WTC11 (cell line): ENCODE results near the gene CMTM2. TPM values are rescaled to one million over a fixed set of nuclear protein-coding genes. Genes with fewer than 3 reads are reported as not detected.

Experiments
- ATAC-seq: fragments of 200-7000 bp; cut with Tn5 transposase; 2 replicates; pipeline ENCODE4 v1.10.0; 2021; ENCODE audit warnings: mild to moderate bottlenecking, moderate library complexity
- CTCF ChIA-PET: fragments of 300-600 bp; sonication (Branson Sonifier 250); formaldehyde crosslinking; loops from one replicate; lab custom pipeline; 2021; ENCODE audit warnings: antibody characterized with exemption; lab: Charles Lee
- POLR2A ChIA-PET: fragments of 350-600 bp; sonication (Branson Sonifier 250); formaldehyde crosslinking; loops from one replicate; lab custom pipeline; 2021; ENCODE audit warnings: antibody characterized with exemption; lab: Charles Lee
- DNase-seq: peaks from one replicate; pipeline ENCODE4 v3.0.0; 2021; ENCODE audit warnings: low spot score
- H3K27ac Mint-ChIP-seq: 2 replicates; pipeline ENCODE4 v1.8.0; 2021; ENCODE audit warnings: mixed read lengths
- H3K27me3 Mint-ChIP-seq: 2 replicates; pipeline ENCODE4 v1.8.0; 2021; ENCODE audit warnings: low read depth, mild to moderate bottlenecking, moderate library complexity, mixed read lengths
- H3K36me3 Mint-ChIP-seq: 2 replicates; pipeline ENCODE4 v1.8.0; 2021; ENCODE audit warnings: mixed read lengths
- H3K4me1 Mint-ChIP-seq: 2 replicates; pipeline ENCODE4 v1.8.0; 2022; ENCODE audit warnings: mixed read lengths
- H3K4me3 Mint-ChIP-seq: 2 replicates; pipeline ENCODE4 v1.8.0; 2021; ENCODE audit warnings: mild to moderate bottlenecking, moderate library complexity, mixed read lengths
- H3K9me3 Mint-ChIP-seq: 2 replicates; pipeline ENCODE4 v1.8.0; 2021; ENCODE audit warnings: mixed read lengths
- CBFB ChIP-seq: sonication (generic); formaldehyde crosslinking; IDR thresholded peaks from 2 replicates; pipeline ENCODE4 v1.8.1; 2022; ENCODE audit warnings: mild to moderate bottlenecking, low read depth, missing genetic modification reagents
- CREB1 ChIP-seq: sonication (generic); formaldehyde crosslinking; IDR thresholded peaks from 2 replicates; pipeline ENCODE4 v1.8.0; 2023; ENCODE audit warnings: mild to moderate bottlenecking, missing genetic modification reagents
- CREM ChIP-seq: sonication (generic); formaldehyde crosslinking; IDR thresholded peaks from 2 replicates; pipeline ENCODE4 v1.8.1; 2022; ENCODE audit warnings: mild to moderate bottlenecking, missing genetic modification reagents, moderate library complexity
- ELF4 ChIP-seq: sonication (generic); formaldehyde crosslinking; IDR thresholded peaks from 2 replicates; pipeline ENCODE4 v1.8.1; 2022; ENCODE audit warnings: low read depth, mild to moderate bottlenecking, moderate library complexity, missing genetic modification reagents
- ESRRA ChIP-seq: sonication (generic); formaldehyde crosslinking; IDR thresholded peaks from 2 replicates; pipeline ENCODE4 v1.8.1; 2022; ENCODE audit warnings: mild to moderate bottlenecking, missing genetic modification reagents, borderline replicate concordance
- GTF2I ChIP-seq: fragments of 250-450 bp; sonication (Bioruptor Pico); conservative IDR thresholded peaks from 2 replicates; pipeline ENCODE4 v1.4.0; 2021; ENCODE audit warnings: mild to moderate bottlenecking
- IRF2 ChIP-seq: sonication (generic); formaldehyde crosslinking; IDR thresholded peaks from 2 replicates; pipeline ENCODE4 v1.8.0; 2022; ENCODE audit warnings: low read depth, missing genetic modification reagents, borderline replicate concordance
- JUN ChIP-seq: sonication (generic); formaldehyde crosslinking; IDR thresholded peaks from 2 replicates; pipeline ENCODE4 v1.8.0; 2023; ENCODE audit warnings: mild to moderate bottlenecking, missing genetic modification reagents
- RELA ChIP-seq: sonication (generic); formaldehyde crosslinking; IDR thresholded peaks from 2 replicates; pipeline ENCODE4 v1.8.1; 2022; ENCODE audit warnings: missing genetic modification reagents, mild to moderate bottlenecking, borderline replicate concordance
- ZBTB21 ChIP-seq: sonication (generic); formaldehyde crosslinking; IDR thresholded peaks from 2 replicates; pipeline ENCODE4 v1.8.1; 2023; ENCODE audit warnings: mild to moderate bottlenecking, missing genetic modification reagents, borderline replicate concordance
- ZNF396 ChIP-seq: fragments of 250-450 bp; sonication (Bioruptor Pico); IDR thresholded peaks from 2 replicates; pipeline ENCODE4 v1.8.0; 2021; ENCODE audit warnings: mild to moderate bottlenecking, moderate library complexity, borderline replicate concordance
- ZNF423 ChIP-seq: fragments of 250-450 bp; sonication (Bioruptor Pico); IDR thresholded peaks from 2 replicates; pipeline ENCODE4 v2.1.2; 2022; ENCODE audit warnings: mild to moderate bottlenecking, moderate library complexity
- ZNF671 ChIP-seq: fragments of 250-450 bp; sonication (Bioruptor Pico); IDR thresholded peaks from 2 replicates; pipeline ENCODE4 v1.8.0; 2021; ENCODE audit warnings: mild to moderate bottlenecking
- total RNA-seq: library from RNA; stranded (reverse); gene quantifications from 3 replicates; pipeline ENCODE4 v1.2.3, GENCODE V29; 2021
- TF ChIP-seq, protein P1 (sequence below): sonication (generic); formaldehyde crosslinking; IDR thresholded peaks from 2 replicates; pipeline ENCODE4 v1.8.1; 2022; ENCODE audit warnings: missing genetic modification reagents, borderline replicate concordance
- TF ChIP-seq, protein P2 (sequence below): sonication (generic); formaldehyde crosslinking; IDR thresholded peaks from 2 replicates; pipeline ENCODE4 v1.8.0; 2023; ENCODE audit warnings: missing genetic modification reagents
- TF ChIP-seq, protein P3 (sequence below): sonication (generic); formaldehyde crosslinking; IDR thresholded peaks from 2 replicates; pipeline ENCODE4 v1.8.0; 2022; ENCODE audit warnings: mild to moderate bottlenecking, missing genetic modification reagents
- TF ChIP-seq, protein P4 (sequence below): sonication (generic); formaldehyde crosslinking; IDR thresholded peaks from 2 replicates; pipeline ENCODE4 v1.8.1; 2022; ENCODE audit warnings: mild to moderate bottlenecking, missing genetic modification reagents, moderate library complexity, borderline replicate concordance
- TF ChIP-seq, protein P5 (sequence below): sonication (generic); formaldehyde crosslinking; IDR thresholded peaks from 2 replicates; pipeline ENCODE4 v1.8.0; 2023; ENCODE audit warnings: missing genetic modification reagents, mild to moderate bottlenecking, borderline replicate concordance
- TF ChIP-seq, protein P6 (sequence below): sonication (generic); formaldehyde crosslinking; IDR thresholded peaks from 2 replicates; pipeline ENCODE4 v1.8.1; 2023; ENCODE audit warnings: mild to moderate bottlenecking, missing genetic modification reagents
- TF ChIP-seq, protein P7 (sequence below): fragments of 200-600 bp; IDR thresholded peaks from 2 replicates; pipeline ENCODE4 v1.8.0; 2022; ENCODE audit warnings: antibody characterized with exemption
- TF ChIP-seq, protein P8 (sequence below): sonication (generic); formaldehyde crosslinking; IDR thresholded peaks from 2 replicates; pipeline ENCODE4 v1.8.1; 2022; ENCODE audit warnings: mild to moderate bottlenecking, moderate library complexity, missing genetic modification reagents

The CMTM2 gene
- total RNA-seq, 1 experiment from 2014 or later, result not detected

DNA sequence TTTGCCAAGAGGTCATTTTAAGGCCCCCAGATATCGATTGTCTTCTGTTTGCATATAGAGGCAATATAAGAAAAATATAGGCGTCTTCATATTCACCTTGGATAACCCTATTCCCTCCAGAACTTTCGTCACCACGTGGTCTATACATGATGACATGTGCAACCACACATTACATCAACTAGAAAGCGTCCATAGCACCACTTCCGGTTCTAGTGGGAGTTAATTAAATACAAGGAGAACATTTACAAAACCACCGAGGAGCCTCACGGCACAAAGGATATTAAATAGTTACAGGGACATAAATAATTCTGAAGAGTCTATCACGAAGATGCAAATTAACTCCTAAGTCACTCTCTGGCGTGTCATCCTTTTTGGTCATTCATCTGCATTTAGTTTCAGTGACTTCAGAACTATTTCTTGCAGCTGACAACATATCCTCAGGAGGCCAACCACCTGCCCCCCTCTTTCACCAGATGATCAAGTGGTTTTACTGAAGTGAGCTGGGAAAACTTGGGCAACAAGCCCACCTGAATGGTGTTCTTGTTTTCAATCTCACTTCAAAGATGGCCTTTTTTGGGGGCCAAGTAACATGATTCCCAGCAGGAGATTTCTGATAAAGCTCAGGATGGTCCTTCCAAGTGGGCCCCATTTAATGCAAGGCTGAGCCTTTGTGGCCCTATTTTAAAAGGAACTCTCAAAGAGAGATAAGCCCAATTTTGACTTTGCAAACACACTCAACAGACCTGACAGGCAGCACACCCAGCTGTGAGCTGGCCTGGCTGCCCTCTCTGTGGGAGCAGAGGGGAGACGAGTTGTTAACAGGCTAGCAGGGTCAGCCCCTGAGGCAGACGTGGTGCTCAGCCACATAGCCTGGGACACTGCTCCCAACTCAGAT lies 40.5 kb downstream of the CMTM2 start:
- POLR2A ChIA-PET, result no interaction called here
- H3K36me3 Mint-ChIP-seq, result peaks cover 47% of the 10 kb centered on the region
- H3K4me3 Mint-ChIP-seq, result no peak overlapping the region
- H3K27me3 Mint-ChIP-seq, result no peaks in the 10 kb centered on the region
- CTCF ChIA-PET, result interaction anchor here (0.6 to 5.1 kb wide), 3 partner anchors 11 to 293 kb away, joined by 4 to 60 read pairs (median 4); no protein-coding TSS in a partner anchor
- H3K4me1 Mint-ChIP-seq, result peaks cover 30% of the 10 kb centered on the region
- no peak for ATAC-seq
- TF ChIP-seq ZNF671 (CRISPR knock-in tag) (no peak), ZNF396 (CRISPR knock-in tag) (no peak), ZBTB21 (CRISPR knock-in tag) (no peak), RELA (CRISPR knock-in tag) (no peak)
- TF ChIP-seq, protein P1, sequence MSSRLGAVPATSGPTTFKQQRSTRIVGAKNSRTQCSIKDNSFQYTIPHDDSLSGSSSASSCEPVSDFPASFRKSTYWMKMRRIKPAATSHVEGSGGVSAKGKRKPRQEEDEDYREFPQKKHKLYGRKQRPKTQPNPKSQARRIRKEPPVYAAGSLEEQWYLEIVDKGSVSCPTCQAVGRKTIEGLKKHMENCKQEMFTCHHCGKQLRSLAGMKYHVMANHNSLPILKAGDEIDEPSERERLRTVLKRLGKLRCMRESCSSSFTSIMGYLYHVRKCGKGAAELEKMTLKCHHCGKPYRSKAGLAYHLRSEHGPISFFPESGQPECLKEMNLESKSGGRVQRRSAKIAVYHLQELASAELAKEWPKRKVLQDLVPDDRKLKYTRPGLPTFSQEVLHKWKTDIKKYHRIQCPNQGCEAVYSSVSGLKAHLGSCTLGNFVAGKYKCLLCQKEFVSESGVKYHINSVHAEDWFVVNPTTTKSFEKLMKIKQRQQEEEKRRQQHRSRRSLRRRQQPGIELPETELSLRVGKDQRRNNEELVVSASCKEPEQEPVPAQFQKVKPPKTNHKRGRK (CRISPR knock-in tag), result no peak
- TF ChIP-seq, protein P2, sequence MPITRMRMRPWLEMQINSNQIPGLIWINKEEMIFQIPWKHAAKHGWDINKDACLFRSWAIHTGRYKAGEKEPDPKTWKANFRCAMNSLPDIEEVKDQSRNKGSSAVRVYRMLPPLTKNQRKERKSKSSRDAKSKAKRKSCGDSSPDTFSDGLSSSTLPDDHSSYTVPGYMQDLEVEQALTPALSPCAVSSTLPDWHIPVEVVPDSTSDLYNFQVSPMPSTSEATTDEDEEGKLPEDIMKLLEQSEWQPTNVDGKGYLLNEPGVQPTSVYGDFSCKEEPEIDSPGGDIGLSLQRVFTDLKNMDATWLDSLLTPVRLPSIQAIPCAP (CRISPR knock-in tag), result no peak
- TF ChIP-seq, protein P3, sequence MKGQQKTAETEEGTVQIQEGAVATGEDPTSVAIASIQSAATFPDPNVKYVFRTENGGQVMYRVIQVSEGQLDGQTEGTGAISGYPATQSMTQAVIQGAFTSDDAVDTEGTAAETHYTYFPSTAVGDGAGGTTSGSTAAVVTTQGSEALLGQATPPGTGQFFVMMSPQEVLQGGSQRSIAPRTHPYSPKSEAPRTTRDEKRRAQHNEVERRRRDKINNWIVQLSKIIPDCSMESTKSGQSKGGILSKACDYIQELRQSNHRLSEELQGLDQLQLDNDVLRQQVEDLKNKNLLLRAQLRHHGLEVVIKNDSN (CRISPR knock-in tag), result no peak
- no peak overlapping the region for H3K27ac Mint-ChIP-seq
- no peak for DNase-seq
- H3K9me3 Mint-ChIP-seq, result no peaks in the 10 kb centered on the region

DNA sequence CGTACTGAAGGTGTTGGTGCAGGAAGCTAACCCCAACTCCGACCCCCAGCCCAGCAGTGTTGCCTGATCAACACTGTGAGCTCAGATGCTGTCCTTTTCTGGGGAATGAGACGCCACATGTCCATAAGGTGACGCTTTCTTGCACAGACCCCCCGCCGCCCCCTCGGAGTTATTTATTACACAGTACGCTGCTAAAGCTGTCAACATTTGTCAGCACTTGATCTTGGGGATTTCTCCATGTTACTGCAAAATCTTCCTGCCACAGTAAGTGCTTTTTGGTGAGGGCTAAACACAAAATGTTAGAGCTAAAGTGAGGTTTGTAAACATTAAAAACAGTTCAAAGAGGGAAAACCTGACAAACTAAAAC lies 41.1 kb downstream of the CMTM2 start:
- no peak overlapping the region for H3K27ac Mint-ChIP-seq
- ChIA-PET POLR2A (no interaction called here), CTCF (interaction anchor here (0.6 to 5.1 kb wide), 4 partner anchors 12 to 293 kb away, joined by 3 to 60 read pairs (median 4); no protein-coding TSS in a partner anchor)
- ATAC-seq (no peak), DNase-seq (no peak)
- H3K4me1 Mint-ChIP-seq, result peaks cover 30% of the 10 kb centered on the region
- H3K36me3 Mint-ChIP-seq, result peaks cover 41% of the 10 kb centered on the region
- H3K9me3 Mint-ChIP-seq, result no peaks in the 10 kb centered on the region
- no peak overlapping the region for H3K4me3 Mint-ChIP-seq
- no peaks in the 10 kb centered on the region for H3K27me3 Mint-ChIP-seq
- TF ChIP-seq CBFB (CRISPR knock-in tag), result no peak
- no peak for TF ChIP-seq ZBTB21 (CRISPR knock-in tag)
- no peak for TF ChIP-seq CREM (CRISPR knock-in tag)
- TF ChIP-seq, protein P4, sequence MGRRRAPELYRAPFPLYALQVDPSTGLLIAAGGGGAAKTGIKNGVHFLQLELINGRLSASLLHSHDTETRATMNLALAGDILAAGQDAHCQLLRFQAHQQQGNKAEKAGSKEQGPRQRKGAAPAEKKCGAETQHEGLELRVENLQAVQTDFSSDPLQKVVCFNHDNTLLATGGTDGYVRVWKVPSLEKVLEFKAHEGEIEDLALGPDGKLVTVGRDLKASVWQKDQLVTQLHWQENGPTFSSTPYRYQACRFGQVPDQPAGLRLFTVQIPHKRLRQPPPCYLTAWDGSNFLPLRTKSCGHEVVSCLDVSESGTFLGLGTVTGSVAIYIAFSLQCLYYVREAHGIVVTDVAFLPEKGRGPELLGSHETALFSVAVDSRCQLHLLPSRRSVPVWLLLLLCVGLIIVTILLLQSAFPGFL (CRISPR knock-in tag), result no peak
- TF ChIP-seq CREB1, result no peak
- TF ChIP-seq JUN (CRISPR knock-in tag), result no peak
- TF ChIP-seq, protein P5, sequence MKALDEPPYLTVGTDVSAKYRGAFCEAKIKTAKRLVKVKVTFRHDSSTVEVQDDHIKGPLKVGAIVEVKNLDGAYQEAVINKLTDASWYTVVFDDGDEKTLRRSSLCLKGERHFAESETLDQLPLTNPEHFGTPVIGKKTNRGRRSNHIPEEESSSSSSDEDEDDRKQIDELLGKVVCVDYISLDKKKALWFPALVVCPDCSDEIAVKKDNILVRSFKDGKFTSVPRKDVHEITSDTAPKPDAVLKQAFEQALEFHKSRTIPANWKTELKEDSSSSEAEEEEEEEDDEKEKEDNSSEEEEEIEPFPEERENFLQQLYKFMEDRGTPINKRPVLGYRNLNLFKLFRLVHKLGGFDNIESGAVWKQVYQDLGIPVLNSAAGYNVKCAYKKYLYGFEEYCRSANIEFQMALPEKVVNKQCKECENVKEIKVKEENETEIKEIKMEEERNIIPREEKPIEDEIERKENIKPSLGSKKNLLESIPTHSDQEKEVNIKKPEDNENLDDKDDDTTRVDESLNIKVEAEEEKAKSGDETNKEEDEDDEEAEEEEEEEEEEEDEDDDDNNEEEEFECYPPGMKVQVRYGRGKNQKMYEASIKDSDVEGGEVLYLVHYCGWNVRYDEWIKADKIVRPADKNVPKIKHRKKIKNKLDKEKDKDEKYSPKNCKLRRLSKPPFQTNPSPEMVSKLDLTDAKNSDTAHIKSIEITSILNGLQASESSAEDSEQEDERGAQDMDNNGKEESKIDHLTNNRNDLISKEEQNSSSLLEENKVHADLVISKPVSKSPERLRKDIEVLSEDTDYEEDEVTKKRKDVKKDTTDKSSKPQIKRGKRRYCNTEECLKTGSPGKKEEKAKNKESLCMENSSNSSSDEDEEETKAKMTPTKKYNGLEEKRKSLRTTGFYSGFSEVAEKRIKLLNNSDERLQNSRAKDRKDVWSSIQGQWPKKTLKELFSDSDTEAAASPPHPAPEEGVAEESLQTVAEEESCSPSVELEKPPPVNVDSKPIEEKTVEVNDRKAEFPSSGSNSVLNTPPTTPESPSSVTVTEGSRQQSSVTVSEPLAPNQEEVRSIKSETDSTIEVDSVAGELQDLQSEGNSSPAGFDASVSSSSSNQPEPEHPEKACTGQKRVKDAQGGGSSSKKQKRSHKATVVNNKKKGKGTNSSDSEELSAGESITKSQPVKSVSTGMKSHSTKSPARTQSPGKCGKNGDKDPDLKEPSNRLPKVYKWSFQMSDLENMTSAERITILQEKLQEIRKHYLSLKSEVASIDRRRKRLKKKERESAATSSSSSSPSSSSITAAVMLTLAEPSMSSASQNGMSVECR (CRISPR knock-in tag), result no peak
- no peak for TF ChIP-seq ESRRA (CRISPR knock-in tag)
- TF ChIP-seq, protein P6, sequence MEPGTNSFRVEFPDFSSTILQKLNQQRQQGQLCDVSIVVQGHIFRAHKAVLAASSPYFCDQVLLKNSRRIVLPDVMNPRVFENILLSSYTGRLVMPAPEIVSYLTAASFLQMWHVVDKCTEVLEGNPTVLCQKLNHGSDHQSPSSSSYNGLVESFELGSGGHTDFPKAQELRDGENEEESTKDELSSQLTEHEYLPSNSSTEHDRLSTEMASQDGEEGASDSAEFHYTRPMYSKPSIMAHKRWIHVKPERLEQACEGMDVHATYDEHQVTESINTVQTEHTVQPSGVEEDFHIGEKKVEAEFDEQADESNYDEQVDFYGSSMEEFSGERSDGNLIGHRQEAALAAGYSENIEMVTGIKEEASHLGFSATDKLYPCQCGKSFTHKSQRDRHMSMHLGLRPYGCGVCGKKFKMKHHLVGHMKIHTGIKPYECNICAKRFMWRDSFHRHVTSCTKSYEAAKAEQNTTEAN (CRISPR knock-in tag), result no peak
- TF ChIP-seq, protein P7, sequence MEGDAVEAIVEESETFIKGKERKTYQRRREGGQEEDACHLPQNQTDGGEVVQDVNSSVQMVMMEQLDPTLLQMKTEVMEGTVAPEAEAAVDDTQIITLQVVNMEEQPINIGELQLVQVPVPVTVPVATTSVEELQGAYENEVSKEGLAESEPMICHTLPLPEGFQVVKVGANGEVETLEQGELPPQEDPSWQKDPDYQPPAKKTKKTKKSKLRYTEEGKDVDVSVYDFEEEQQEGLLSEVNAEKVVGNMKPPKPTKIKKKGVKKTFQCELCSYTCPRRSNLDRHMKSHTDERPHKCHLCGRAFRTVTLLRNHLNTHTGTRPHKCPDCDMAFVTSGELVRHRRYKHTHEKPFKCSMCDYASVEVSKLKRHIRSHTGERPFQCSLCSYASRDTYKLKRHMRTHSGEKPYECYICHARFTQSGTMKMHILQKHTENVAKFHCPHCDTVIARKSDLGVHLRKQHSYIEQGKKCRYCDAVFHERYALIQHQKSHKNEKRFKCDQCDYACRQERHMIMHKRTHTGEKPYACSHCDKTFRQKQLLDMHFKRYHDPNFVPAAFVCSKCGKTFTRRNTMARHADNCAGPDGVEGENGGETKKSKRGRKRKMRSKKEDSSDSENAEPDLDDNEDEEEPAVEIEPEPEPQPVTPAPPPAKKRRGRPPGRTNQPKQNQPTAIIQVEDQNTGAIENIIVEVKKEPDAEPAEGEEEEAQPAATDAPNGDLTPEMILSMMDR, result no peak
- TF ChIP-seq ZNF423, result no peak
- TF ChIP-seq, protein P8, sequence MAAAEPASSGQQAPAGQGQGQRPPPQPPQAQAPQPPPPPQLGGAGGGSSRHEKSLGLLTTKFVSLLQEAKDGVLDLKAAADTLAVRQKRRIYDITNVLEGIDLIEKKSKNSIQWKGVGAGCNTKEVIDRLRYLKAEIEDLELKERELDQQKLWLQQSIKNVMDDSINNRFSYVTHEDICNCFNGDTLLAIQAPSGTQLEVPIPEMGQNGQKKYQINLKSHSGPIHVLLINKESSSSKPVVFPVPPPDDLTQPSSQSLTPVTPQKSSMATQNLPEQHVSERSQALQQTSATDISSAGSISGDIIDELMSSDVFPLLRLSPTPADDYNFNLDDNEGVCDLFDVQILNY (CRISPR knock-in tag), result no peak
- TF ChIP-seq IRF2 (CRISPR knock-in tag), result no peak
- no peak for TF ChIP-seq GTF2I (CRISPR knock-in tag)
- no peak for TF ChIP-seq ELF4 (CRISPR knock-in tag)
